DMS79 (cell line): ENCODE measurements around the gene LRRC56.
"Not testable (repeated sequence)": the region's sequence is repeated elsewhere in the genome, so short reads cannot be mapped to it uniquely, and the experiment has no call there.

Source experiments
- DNase-seq: peaks from one replicate; lab custom pipeline; 2025; lab: John Stamatoyannopoulos, UW

LRRC56 gene

DNA sequence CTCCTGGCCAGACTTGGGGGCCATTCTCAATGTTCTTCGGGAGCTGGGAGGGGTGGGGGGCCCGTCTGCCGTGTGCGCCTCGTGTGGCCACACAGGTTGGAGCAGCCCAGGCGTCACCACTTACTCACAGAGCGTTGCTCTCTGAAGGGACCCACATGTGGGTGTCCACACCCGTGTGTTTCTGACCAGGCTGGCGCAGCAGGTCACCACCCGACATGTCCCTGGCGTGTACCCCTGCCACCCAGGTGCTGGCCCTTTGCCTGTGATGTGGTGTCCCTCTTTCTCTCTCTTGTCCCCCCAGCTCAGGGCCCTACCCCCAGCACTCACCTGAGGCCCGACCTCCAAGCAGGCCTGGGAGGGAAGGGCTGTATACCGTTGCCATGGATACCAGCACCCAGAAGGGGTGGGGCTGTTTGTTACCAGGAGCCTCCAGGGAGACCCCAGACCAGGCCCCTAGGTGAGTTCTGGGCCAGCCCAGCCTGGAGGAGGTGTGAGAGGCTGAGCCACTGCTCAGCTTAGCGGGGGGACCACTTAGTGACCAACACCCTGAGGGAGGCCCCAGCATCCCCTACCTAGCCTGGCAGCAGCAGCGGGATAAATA, 21.8 kb downstream of the LRRC56 start:
- no peak for DNase-seq

DNA sequence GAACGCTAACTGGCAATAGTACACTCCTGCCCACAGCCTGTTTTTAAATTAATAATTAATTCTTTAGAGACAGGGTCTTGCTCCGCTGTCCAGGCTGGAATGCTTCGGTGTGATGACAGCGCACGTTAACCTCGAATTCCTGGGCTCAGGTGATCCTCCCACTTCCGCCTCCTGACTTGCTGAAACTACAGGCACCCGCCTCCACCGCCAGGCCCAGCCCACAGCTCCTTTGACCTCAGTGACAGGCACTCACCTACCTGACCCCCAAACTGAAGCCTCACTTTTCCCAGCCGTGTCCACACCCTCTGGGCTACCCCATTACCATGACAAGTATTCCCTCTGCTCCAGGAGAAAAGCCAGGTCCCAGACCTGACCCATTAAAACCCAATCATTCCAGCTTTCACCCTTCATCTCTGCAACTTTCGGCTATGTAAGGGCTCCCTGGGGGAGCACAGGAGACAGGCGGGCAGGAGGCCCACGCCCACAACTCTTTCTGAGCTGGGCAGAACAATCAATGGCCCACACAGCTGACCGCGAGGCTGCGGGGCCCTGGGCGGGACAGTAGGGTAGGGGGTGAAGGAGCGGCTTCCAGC, 22.5 kb downstream of the LRRC56 start:
- no peak for DNase-seq

DNA sequence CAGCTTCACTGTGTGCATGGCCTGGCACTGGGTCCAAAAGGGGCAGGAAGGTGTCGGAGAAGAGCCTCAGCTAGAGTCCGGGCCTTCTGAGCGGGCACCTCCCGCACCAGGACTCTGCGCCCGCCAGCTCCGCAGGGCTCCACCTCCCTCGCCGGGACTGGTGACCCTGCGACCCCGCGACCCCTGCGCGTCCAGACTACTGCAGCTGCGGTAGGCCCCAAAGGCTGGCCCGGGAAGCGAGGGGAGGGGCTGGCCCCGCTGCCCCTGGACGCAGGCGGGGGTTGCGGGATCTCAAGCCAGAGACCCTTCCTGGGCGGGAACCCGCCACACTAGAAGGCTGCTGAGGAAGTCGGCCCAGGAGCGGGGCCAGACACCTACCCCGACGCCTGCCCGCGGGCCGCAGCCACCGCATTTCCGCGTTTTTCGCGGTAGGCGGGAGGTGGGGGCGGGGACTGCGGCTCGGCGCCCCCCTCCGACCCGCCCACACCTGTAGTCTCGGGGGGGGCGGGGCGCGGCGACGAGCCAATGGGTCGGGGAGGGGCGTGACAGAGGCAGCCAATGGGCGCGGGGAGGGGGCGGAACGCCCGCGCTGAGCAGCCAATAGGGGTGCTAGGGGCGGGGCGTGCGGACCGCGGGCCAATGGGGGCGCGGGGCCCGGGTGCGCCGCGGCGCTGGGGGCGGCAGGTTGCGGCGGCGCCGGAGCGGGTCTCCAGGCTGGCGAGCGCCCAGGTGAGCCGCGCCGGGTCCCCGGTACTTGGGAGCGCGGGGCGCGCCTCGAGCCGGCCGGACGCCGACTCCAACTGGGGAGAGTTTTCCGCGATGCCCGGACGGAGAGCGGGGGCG, 23.2 kb downstream of the LRRC56 start, which contains the start of the genes LMNTD2 and RASSF7:
Gene LMNTD2 (minus strand): TSS at position 434 of the 843 bp plus-strand sequence. CDS start 22 bp downstream, at position 412.
Gene RASSF7 (plus strand): TSS at position 666 of the 843 bp plus-strand sequence. CDS start 799 bp downstream, outside the sequence.
- peak; percentile 29 for DNase-seq

DNA sequence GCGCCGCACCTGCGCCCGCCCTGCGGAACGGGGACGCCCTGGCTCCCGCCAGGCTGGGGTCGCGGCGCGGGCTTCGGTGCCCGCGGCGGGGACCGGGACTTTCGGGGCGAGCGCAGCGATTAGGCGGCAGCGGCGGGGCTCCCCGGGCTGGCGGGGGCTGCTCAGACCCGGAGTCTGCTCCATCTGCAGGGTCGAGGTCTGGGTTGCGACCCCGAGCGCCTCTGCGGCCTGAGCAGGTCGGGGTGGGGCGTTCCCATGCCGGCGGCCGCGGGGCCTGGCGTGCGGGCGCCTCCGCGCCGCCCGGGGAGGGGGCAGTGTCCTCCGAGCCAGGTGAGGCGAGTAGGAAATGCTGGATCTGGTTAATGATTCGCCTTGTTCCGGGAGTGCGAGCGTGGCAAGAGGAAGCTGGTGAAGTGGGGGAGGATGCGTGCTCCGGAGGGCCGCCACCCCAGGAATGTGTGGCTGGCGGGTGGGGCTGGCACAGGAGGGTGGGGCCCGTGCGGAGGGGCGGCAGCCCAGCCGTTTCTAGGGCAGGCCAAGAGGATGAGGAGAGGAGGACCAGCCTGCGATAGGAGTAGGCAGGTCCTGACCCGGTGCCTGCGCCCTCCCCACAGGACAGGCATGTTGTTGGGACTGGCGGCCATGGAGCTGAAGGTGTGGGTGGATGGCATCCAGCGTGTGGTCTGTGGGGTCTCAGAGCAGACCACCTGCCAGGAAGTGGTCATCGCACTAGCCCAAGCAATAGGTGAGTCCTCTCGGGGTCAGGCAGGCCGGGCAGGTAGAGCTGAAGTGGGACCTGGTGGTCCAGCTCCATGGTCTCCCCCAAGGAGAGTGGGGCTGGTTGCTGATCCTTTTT, 24.0 kb downstream of the LRRC56 start:
- DNase-seq: no peak

DNA sequence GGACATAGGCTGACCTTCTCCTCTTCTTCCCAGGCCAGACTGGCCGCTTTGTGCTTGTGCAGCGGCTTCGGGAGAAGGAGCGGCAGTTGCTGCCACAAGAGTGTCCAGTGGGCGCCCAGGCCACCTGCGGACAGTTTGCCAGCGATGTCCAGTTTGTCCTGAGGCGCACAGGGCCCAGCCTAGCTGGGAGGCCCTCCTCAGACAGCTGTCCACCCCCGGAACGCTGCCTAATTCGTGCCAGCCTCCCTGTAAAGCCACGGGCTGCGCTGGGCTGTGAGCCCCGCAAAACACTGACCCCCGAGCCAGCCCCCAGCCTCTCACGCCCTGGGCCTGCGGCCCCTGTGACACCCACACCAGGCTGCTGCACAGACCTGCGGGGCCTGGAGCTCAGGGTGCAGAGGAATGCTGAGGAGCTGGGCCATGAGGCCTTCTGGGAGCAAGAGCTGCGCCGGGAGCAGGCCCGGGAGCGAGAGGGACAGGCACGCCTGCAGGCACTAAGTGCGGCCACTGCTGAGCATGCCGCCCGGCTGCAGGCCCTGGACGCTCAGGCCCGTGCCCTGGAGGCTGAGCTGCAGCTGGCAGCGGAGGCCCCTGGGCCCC, 24.8 kb downstream of the LRRC56 start:
- no peak for DNase-seq

DNA sequence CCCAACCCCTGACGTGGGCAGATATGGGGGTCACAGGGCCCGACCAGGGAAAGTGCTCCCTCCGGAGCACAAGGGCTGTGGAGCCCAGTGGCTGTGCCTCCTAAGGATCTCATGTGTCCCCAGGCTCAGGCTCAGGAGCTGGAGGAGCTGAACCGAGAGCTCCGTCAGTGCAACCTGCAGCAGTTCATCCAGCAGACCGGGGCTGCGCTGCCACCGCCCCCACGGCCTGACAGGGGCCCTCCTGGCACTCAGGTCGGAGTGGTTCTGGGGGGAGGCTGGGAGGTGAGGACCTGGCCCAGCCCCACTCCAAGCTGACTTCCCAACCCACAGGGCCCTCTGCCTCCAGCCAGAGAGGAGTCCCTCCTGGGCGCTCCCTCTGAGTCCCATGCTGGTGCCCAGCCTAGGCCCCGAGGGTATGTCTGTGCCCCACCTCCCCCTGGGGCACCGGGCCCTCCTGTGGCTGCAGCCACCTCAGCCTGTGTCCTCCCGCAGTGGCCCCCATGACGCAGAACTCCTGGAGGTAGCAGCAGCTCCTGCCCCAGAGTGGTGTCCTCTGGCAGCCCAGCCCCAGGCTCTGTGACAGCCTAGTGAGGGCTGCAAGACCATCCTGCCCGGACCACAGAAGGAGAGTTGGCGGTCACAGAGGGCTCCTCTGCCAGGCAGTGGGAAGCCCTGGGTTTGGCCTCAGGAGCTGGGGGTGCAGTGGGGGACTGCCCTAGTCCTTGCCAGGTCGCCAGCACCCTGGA, 25.9 kb downstream of the LRRC56 start:
- DNase-seq: no peak

DNA sequence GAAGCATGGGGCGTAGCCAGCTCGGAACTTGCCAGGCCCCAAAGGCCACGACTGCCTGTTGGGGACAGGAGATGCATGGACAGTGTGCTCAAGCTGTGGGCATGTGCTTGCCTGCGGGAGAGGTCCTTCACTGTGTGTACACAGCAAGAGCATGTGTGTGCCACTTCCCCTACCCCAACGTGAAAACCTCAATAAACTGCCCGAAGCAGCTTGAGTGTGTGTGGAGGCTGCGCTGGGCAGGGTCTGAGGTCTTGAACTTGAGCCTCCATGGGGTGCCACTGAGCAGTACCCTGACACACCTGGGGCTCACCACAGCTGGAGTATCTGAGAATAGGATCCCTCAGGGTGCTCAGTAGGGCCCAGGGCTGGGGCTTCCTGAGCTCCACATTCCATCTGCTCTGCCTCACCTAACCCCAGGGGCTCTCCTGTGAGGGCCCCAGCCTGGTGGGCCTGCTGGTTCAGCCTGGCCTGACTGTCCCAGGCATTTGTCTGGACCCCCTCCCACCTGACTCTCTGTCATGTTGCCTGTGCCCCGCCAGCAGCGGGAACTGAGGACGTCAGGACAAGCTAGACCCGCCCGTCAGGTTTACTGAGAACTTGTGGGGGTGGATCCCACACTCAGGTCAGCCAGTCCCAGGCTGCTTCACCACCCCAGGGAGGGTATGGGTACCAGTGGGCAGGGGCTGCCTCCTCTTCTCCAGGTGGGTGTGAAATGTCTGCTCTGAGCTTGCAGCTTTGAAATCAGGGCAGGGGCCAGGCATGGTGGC, 26.7 kb downstream of the LRRC56 start:
- DNase-seq: no peak

DNA sequence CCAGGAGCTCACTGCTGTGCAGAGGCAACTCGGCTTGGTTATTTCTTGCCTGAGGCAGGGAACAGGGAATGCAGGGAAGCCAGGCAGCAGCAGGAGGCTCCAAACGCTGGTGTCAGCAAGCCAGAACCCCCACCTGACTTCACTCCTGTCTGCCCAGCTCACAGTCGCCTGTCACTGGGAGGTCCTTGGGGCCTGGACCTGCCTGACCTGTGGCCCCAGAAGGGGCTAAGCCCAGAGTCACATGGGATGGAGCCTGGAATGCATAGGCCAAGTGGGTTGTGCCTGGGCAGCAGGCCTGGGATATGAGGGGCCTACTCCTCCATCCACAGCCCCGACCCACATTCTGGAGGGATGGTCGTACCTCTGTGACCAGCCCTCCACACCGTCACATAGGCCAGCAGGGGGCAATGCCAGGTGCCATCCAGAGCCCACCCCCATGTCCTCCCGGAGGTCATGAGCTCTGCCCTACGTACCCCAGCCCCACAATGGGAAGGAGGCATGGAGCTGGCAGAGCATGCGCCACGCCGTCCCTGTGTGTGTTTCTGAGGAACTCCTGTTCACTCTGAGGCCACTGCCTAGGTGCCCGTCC, 28.7 kb downstream of the LRRC56 start:
- DNase-seq: no peak

DNA sequence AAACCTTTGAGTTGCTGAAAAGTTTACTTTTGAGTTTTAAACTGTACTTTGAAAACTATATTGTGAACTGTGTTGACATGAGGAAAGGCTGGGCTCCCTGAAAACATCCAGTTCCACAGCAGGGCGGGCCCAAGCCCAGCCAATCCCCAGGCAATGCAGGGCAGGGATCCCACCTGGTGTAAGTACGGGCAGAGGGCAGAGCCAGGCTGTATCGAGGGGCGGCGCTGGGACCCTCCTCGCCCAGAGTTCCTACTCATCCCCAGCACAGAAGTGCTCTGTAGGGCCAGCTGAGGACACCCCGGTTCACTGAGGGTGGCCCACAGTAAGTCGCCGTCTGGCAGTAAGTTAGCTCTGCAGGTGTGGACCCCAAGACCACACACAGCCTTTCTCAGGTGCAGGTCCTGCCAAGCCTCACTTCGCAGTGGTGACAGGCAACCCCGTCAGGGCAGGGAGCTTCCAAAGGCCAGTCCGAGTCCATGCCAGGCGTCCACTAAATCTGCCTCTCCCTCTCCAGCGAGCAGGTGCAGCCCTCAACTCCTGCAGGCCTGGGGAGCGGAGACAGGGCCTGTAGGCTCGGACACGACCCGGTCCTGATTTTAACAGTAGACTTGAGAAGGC, 29.8 kb downstream of the LRRC56 start:
- DNase-seq: no peak

DNA sequence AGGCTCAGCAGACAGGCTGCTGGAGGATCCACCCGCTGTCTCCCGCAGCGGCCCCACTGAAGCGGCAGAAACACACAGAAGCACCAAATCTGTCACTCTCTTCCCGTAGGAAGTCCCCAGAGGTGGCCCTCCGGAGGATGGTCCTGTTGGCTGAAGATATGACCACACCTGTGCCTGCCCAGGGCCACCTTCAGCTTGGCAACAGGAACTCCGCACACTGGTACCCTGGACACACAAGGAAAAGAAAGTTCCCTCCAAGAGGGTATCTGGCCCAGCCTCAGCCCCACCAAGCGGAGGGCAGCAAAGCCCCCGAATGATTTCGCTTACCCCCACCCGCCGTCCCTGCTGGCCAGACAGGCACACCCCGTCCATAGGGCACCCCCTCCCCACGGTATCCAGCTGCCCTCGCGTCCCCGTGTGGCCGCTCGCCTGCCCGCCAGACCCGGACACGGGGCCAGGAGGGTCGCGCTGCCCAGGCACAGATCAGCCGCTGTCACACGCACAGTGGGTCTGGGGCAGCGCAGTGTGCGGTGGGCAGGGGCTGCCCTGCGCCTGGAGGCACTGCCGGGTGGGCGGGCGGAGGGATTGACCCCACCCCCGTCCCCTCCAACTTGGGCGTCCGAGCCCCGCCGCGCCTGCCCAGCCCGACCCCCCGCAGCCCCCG, 30.4 kb downstream of the LRRC56 start:
- no peak for DNase-seq

DNA sequence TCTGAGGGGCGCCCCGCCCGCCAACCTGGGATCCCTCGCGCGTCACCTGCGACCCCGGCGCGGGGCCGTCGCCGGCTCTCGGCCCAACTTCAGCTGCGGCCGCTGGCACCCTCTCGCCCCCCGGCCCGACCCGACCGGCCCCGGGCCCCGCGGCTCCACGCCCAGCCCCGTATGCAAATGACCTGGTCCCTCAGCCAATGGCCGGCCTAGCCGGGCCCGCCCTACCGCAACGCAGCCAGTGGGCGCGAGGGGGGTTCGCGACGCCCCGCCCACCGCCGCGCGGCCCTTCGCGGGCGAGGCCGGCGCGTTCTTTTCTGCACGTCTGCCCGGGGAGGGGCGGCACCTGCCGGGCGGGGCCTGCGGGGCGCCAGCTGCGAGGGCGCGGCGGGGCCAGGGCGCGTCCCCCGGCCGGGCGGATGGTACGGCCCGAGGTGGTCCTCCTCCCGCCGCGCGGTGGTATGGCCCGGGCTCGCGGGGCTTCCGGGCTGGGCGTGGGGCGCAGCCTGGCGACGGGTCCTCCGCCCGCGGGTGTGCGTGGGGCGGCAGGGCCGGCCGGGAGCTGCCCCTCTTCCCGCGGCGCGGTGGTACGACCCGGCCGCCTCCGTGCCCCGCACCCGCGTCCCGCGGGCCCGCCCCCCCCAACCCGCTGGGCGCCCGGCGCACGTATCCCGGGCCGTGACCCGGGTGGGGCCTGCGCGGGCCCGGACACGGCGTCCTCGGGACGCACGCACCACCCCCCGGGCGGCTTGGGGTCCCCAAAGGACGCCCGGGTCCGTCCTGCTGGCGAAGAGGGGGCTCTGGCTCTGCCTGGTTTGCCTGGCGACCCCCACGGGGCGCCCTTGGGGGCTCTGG, 31.2 kb downstream of the LRRC56 start:
- peak; percentile 73 for DNase-seq

DNA sequence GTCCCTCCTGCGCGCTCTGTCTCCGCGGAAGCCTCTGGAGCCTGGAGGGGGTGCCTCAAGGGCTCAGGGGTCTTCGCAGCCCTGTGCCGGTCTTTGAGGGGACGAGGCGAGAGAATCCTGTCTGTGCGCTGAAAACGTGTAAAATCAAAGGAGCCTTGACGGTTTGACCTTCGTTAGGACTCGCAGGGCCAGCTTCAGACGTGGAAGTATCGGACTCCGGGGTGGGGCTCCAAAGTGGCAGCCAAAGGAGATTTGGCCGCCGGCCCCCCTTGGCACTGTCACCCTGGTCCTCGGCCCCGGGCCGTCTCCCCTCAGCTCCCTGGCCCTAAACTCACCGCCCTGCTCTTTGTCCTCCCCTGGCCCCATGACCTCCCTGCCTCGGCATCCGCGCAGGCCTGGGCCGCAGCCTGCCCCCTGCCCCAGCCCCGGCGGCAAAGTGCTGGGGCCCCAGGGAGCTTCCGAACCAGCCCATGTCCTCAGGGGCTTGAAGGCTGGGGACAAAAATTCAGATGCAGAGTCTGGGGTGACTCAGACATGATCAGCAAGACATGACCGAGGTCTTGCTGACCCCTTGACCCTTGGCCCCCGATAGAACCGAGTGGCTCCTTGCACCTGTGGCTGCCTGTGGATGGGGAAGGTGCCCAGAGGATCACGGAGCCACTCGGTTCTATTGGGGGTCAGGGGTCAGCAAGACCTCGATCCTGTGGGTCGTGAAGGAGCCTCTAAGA, 32.0 kb downstream of the LRRC56 start:
- no peak for DNase-seq

DNA sequence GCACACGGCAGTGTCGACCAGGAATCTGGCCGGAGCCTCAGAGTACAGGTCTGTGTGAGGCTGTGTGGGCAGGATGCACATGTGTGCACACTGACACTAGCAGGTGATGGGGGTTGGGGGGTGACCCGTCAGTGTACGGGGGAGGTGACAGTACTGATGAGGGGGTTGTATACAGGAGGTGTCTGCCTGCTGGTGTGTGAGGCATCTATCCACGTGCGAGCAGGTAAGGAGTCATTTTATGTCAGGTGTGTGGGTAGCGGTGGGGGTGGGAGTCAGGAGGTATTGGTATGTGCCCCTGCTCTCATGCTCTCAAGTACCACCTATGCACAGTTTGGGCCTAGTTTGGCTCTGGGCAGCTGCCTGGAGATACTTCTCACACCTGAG, 34.5 kb downstream of the LRRC56 start:
- no peak for DNase-seq

DNA sequence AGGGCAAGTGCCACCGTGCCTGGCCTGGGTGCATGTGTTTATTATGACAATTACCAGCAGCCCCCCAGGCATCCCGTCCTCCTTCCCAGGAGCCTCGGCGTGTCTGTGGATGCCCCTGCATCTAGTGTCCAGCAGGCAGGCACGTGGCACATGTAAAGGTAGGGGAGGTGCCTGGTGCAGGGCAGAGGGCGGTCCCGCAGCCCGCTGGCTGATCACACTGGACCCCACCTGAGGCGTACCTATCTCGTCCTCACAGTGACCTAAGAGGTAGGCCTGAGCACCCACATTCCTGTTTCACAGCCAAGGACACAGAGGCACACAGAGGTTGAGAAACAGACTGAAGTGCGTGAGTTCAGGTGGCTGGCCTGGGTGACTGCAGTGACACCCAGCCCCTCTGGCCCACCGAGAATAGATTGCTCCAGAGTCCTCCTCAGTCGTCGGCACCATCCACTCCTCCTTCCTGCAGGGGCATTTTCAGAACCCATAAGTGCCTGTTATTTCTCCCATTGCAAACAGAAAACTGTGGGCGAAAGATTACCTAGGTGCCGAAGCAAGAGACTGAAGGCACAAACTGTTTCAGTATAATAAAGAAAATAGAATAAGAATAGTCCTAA, 35.9 kb downstream of the LRRC56 start:
- no peak for DNase-seq

DNA sequence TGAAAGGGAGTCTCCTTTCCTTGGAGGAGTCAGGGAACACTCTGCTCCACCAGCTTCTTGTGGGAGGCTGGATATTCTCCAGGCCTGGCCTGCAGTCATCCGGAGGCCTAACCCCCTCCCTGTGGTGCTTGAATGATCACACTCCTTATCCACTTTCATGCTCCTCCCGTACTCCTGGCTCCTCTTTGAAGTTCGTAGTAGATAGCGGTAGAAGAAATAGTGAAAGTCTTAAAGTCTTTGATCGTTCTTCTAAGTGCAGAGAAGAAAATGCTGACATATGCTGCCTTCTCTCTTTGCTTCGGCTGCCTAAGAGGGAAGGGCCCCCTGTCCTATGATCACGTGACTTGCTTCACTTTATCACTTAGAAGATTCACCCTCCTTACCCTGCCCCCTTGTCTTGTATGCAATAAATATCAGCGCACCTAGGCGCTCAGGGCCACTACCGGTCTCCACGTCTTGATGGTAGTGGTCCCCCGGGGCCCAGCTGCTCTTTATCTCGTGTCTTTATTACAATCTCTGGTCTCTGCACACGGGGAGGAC, 36.8 kb downstream of the LRRC56 start:
- not testable (repeated sequence) for DNase-seq

DNA sequence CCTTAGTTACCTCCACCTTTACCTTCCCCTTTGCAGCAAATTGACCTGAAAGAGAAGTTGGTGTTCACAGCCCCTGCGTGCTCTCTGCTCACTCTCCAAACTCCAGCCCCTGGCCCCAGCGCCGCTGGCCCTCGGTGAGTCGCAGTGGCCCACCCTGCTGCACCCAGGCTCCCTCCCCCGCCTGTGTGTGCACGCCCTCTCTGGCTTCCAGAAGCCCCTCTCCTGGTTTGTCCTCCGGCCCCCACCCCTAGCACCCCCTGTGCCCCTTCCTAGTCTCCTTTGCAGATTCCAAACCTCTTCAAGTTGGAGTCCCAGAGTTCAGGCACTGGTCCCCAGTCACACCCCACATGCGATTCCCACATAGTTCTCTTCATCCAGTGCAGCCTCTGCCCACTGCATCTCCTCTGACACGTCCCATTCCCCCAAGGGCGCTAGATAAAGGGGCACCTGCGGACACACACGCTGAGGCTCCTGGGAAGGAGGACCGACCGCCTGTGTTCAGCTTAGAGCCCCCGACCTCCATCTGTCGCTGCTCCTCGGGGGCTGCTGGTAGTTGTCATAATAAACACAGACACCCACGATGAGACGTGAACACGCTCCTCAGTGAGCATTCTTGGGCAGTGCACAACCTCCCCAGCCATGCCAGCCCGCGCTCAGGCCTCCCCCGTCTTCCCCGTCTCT, 37.4 kb downstream of the LRRC56 start:
- no peak for DNase-seq
